Type B pancreatic cell (in vitro differentiated cells): ENCODE results near the gene RACGAP1. TPM values are rescaled to one million over a fixed set of nuclear protein-coding genes. Genes with fewer than 3 reads are reported as not detected.

ENCODE experiments used
- DNase-seq: peaks from one replicate; pipeline ENCODE4 v3.0.0; 2021; ENCODE audit warnings: mixed read lengths; ENCODE audit not compliant: unreplicated experiment; ENCODE audit errors: extremely low spot score
- H3K27ac Mint-ChIP-seq: 2 replicates; pipeline ENCODE4 v1.8.0; 2021; ENCODE audit warnings: mild to moderate bottlenecking, mixed read lengths
- H3K27me3 Mint-ChIP-seq: 2 replicates; pipeline ENCODE4 v1.8.0; 2021; ENCODE audit warnings: mixed read lengths
- H3K36me3 Mint-ChIP-seq: 2 replicates; pipeline ENCODE4 v1.8.0; 2021; ENCODE audit warnings: mixed read lengths
- H3K4me1 Mint-ChIP-seq: one replicate; pipeline ENCODE4 v1.8.0; 2021; ENCODE audit warnings: mixed read lengths; ENCODE audit not compliant: unreplicated experiment
- H3K4me3 Mint-ChIP-seq: 2 replicates; pipeline ENCODE4 v1.8.0; 2021; ENCODE audit warnings: mild to moderate bottlenecking, mixed read lengths
- H3K9me3 Mint-ChIP-seq: 2 replicates; pipeline ENCODE4 v1.8.0; 2021; ENCODE audit warnings: mixed read lengths
- CTCF ChIP-seq: fragments of 200-600 bp; sonication (generic); conservative IDR thresholded peaks from 2 replicates; pipeline ENCODE4 v1.5.0; 2021; ENCODE audit warnings: antibody characterized with exemption, mild to moderate bottlenecking
- total RNA-seq: library from RNA; stranded (reverse); gene quantifications from 2 replicates; pipeline ENCODE4 v1.2.1, GENCODE V29; 2021; ENCODE audit warnings: low replicate concordance

RACGAP1 gene
- total RNA-seq, 1 donor from 2014 or later = 70.6 TPM

GRCh38 chr12:49966511-49967041 is 58.7 kb downstream of the RACGAP1 start:
- no peak for DNase-seq
- no peak for TF ChIP-seq CTCF
- Mint-ChIP-seq H3K36me3 (no peaks in the 10 kb centered on the region), H3K27ac (no peak overlapping the region), H3K27me3 (peaks cover 44% of the 10 kb centered on the region), H3K4me1 (no peaks in the 10 kb centered on the region), H3K4me3 (peak overlapping the region; percentile 80), H3K9me3 (no peaks in the 10 kb centered on the region)

DNA sequence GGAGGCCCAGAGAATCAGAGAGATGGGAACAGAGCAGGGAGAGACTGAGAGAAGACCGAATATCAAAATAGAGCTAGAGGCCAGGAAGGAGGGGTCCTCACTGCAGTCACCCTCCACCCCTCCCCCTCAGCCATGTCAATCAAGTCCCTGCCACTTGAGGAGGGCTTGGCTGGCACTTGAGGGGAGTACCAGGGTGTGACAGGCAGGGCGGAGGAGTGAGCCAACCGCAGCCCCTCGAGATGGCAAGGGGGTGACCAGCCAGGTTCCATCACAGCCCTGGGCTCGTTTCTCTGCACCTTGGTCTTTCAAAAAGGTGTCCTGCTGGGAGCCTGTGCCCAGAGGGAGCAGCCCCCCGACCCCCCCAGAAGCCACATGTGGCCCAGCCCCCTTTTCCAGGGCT is 59.5 kb downstream of the RACGAP1 start:
- Mint-ChIP-seq H3K9me3 (no peaks in the 10 kb centered on the region), H3K36me3 (no peaks in the 10 kb centered on the region), H3K4me1 (no peaks in the 10 kb centered on the region), H3K4me3 (peak overlapping the region; percentile 52), H3K27me3 (peaks cover 45% of the 10 kb centered on the region), H3K27ac (no peak overlapping the region)
- TF ChIP-seq CTCF = no peak
- DNase-seq = no peak

DNA sequence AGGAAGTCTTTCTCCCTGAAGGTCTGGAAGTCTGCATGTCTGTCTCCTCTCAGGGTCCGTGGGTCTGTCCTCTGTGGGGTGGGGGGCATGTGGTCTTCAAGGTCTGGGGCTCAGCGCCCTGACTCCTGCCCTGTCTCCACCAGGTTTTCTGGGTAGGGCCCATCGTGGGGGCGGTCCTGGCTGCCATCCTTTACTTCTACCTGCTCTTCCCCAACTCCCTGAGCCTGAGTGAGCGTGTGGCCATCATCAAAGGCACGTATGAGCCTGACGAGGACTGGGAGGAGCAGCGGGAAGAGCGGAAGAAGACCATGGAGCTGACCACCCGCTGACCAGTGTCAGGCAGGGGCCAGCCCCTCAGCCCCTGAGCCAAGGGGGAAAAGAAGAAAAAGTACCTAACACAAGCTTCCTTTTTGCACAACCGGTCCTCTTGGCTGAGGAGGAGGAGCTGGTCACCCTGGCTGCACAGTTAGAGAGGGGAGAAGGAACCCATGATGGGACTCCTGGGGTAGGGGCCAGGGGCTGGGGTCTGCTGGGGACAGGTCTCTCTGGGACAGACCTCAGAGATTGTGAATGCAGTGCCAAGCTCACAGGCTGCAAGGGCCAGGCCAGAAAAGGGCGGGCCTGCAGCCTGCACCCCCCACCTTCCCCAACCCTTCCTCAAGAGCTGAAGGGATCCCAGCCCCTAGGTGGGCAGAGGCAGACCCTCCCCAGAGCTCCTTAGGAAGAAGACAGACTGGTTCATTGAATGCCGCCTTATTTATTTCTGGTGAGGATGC is 60.3 kb downstream of the RACGAP1 start:
- H3K4me1 Mint-ChIP-seq = peaks cover 8% of the 10 kb centered on the region
- no peak for TF ChIP-seq CTCF
- DNase-seq = no peak
- H3K27me3 Mint-ChIP-seq = peaks cover 53% of the 10 kb centered on the region
- H3K4me3 Mint-ChIP-seq = no peak overlapping the region
- peaks cover 4% of the 10 kb centered on the region for H3K36me3 Mint-ChIP-seq
- H3K9me3 Mint-ChIP-seq = no peaks in the 10 kb centered on the region
- no peak overlapping the region for H3K27ac Mint-ChIP-seq

DNA sequence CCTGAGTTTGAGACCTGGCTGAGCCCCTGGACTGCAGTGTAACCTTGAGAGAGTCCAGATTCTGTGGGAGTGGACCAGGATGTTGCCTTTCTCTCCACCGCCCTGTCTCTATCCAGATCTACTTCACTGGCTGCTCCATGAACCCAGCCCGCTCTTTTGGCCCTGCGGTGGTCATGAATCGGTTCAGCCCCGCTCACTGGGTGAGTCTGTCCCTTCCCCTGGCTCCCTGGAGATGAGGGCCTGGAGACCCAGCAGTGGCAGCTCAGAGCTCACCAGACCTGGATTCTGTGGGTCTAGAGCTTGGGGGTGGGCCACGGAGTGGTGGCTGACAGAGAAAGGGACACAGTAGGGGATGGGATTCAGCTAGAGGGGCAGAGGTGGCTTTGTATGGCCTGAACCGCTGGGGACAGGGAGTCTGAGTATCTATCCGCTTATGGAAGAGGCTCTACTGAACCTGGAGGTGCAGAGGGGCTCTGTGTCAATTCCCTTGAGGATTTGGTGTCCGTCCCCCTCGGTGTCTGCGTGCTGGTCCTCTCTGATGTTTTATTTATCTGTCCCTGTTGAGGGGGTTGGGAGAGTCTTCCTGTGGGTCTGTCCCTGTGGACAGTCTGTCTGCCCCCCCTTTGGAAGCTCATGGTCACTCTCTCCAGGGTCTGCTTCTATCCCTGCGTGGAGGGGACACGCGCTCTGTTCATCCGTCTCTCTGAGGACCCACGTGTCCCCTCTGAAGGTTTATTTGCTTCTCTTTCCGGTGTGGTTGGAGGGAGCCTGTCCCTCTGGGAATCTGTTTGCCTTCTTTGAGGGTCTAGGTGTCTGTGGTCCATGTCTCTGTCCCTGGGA is 61.1 kb downstream of the RACGAP1 start:
- peaks cover 4% of the 10 kb centered on the region for H3K36me3 Mint-ChIP-seq
- H3K27me3 Mint-ChIP-seq = peaks cover 62% of the 10 kb centered on the region
- peaks cover 9% of the 10 kb centered on the region for H3K4me1 Mint-ChIP-seq
- DNase-seq = no peak
- no peak for TF ChIP-seq CTCF
- H3K27ac Mint-ChIP-seq = no peak overlapping the region
- H3K9me3 Mint-ChIP-seq = no peaks in the 10 kb centered on the region
- no peak overlapping the region for H3K4me3 Mint-ChIP-seq

GRCh38 chr12:49962861-49963765 is 62.2 kb downstream of the RACGAP1 start:
- peaks cover 9% of the 10 kb centered on the region for H3K4me1 Mint-ChIP-seq
- H3K36me3 Mint-ChIP-seq = peaks cover 4% of the 10 kb centered on the region
- peaks cover 73% of the 10 kb centered on the region for H3K27me3 Mint-ChIP-seq
- TF ChIP-seq CTCF = no peak
- no peak for DNase-seq
- peak overlapping the region; percentile 22 for H3K4me3 Mint-ChIP-seq
- no peak overlapping the region for H3K27ac Mint-ChIP-seq
- no peaks in the 10 kb centered on the region for H3K9me3 Mint-ChIP-seq
